ENCODE results near the gene CA7. TPM values are rescaled to one million over a fixed set of nuclear protein-coding genes. Genes with fewer than 3 reads are reported as not detected.

CA7 gene
- total RNA-seq, 1 donor from 2014 or later, result not detected

- no peak for DNase-seq (ENCODE audit: low spot score in 2 of 2)
- Histone ChIP-seq H3K27ac (no peak overlapping the region), H3K36me3 (no peaks in the 10 kb centered on the region), H3K9me3 (no peaks in the 10 kb centered on the region), H3K4me3 (no peak overlapping the region), H3K4me1 (no peaks in the 10 kb centered on the region), H3K27me3 (no peaks in the 10 kb centered on the region)
- no peak for TF ChIP-seq CTCF (IDR thresholded peaks at IDR 0.05)
- intact Hi-C loops (cut with DNase I), result no loop called here
These were observed 13.2 kb downstream of the CA7 start for GRCh38 chr16:66857437-66857836.

- no peaks in the 10 kb centered on the region for H3K27me3 ChIP-seq
- H3K4me1 ChIP-seq, result no peaks in the 10 kb centered on the region
- H3K9me3 ChIP-seq, result no peaks in the 10 kb centered on the region
- intact Hi-C loops (cut with DNase I), result no loop called here
- no peak for DNase-seq (ENCODE audit: low spot score in 2 of 2)
- H3K4me3 ChIP-seq, result no peak overlapping the region
- TF ChIP-seq CTCF (IDR thresholded peaks at IDR 0.05), result no peak
- no peaks in the 10 kb centered on the region for H3K36me3 ChIP-seq
- H3K27ac ChIP-seq, result no peak overlapping the region
These were observed 14.7 kb downstream of the CA7 start for GRCh38 chr16:66858740-66859396.

GRCh38 chr16:66859397-66860068 lies 15.3 kb downstream of the CA7 start:
- TF ChIP-seq CTCF (IDR thresholded peaks at IDR 0.05), result no peak
- Histone ChIP-seq H3K27me3 (no peaks in the 10 kb centered on the region), H3K36me3 (no peaks in the 10 kb centered on the region), H3K27ac (no peak overlapping the region), H3K4me3 (no peak overlapping the region), H3K4me1 (no peaks in the 10 kb centered on the region), H3K9me3 (no peaks in the 10 kb centered on the region)
- DNase-seq (ENCODE audit: low spot score in 2 of 2), result no peak
- intact Hi-C loops (cut with DNase I), result no loop called here

- H3K27ac ChIP-seq, result no peak overlapping the region
- intact Hi-C loops (cut with DNase I), result no loop called here
- H3K4me3 ChIP-seq, result no peak overlapping the region
- TF ChIP-seq CTCF (IDR thresholded peaks at IDR 0.05), result no peak
- no peaks in the 10 kb centered on the region for H3K36me3 ChIP-seq
- no peaks in the 10 kb centered on the region for H3K27me3 ChIP-seq
- no peaks in the 10 kb centered on the region for H3K4me1 ChIP-seq
- DNase-seq (ENCODE audit: low spot score in 2 of 2), result no peak
- no peaks in the 10 kb centered on the region for H3K9me3 ChIP-seq
These were observed 17.9 kb downstream of the CA7 start for GRCh38 chr16:66862023-66862520.

GRCh38 chr16:66863707-66864106 lies 19.5 kb downstream of the CA7 start:
- Histone ChIP-seq H3K4me3 (no peak overlapping the region), H3K27ac (no peak overlapping the region), H3K4me1 (peaks cover 0 to 2% of the 10 kb centered on the region in 2 donors), H3K27me3 (no peaks in the 10 kb centered on the region), H3K36me3 (no peaks in the 10 kb centered on the region), H3K9me3 (no peaks in the 10 kb centered on the region)
- no peak for TF ChIP-seq CTCF (IDR thresholded peaks at IDR 0.05)
- no peak for DNase-seq (ENCODE audit: low spot score in 2 of 2)
- intact Hi-C loops (cut with DNase I), result no loop called here

Data from ascending aorta (tissue), 2 donors.